Measurements from ENCODE around the gene C10orf71. TPM values are rescaled to one million over a fixed set of nuclear protein-coding genes. Genes with fewer than 3 reads are reported as not detected.

C10orf71 gene
- total and polyA plus RNA-seq, 2 donors (not counting 1 experiment from before 2014, with no cell fraction given) = not detected

- intact Hi-C loops (cut with micrococcal nuclease) = no loop called here
- H3K4me3 ChIP-seq (ENCODE audit: control extremely low read depth in 1 of 5, extremely low read depth in 1 of 5, insufficient read depth in 1 of 5, low read depth in 2 of 5, low read length in 4 of 5) = no peak overlapping the region
- H2AFZ ChIP-seq (ENCODE audit: insufficient read depth, low read depth, low read length, poor library complexity, severe bottlenecking) = no peak overlapping the region
- H3K27ac ChIP-seq (ENCODE audit: low read length in 2 of 2) = no peak overlapping the region
- H3K9ac ChIP-seq (ENCODE audit: low read length) = no peak overlapping the region
- H3K36me3 ChIP-seq (replicated peaks in 1 of 2; ENCODE audit: control extremely low read depth in 1 of 2, control insufficient read depth in 1 of 2, extremely low read depth in 1 of 2, insufficient read depth in 2 of 2, low read length in 1 of 2) = no peaks in the 10 kb centered on the region
- WGBS (ENCODE audit: insufficient coverage) = 86% methylated on average over 6 of the region's 8 CpGs
- no peaks in the 10 kb centered on the region for H3K79me2 ChIP-seq (ENCODE audit: control insufficient read depth, insufficient read depth, low read length)
- Mint-ChIP-seq H3K9me3 (ENCODE audit: insufficient read depth) (no peaks in the 10 kb centered on the region), H3K27ac (no peak overlapping the region), H3K4me1 (peaks cover 12% of the 10 kb centered on the region), H3K4me3 (no peak overlapping the region), H3K27me3 (peaks cover 3% of the 10 kb centered on the region)
- H3K4me1 ChIP-seq (ENCODE audit: control insufficient read depth in 2 of 2, insufficient read depth in 2 of 2, low read length in 2 of 2) = peaks cover 4 to 13% of the 10 kb centered on the region in 2 donors
- no peaks in the 10 kb centered on the region for H4K20me1 ChIP-seq (ENCODE audit: control insufficient read depth, insufficient read depth, low read length, poor library complexity, severe bottlenecking)
- no peaks in the 10 kb centered on the region for H3K9me3 ChIP-seq (ENCODE audit: control extremely low read depth in 1 of 3, control insufficient read depth in 2 of 3, insufficient read depth in 1 of 3, low read length in 2 of 3)
- no peak for TF ChIP-seq EZH2 (IDR thresholded peaks at IDR 0.05; ENCODE audit: borderline replicate concordance, insufficient read depth, low read depth, low read length, poor library complexity, severe bottlenecking)
- no peak for TF ChIP-seq CTCF (IDR thresholded peaks at IDR 0.05)
- H3K4me2 ChIP-seq (replicated peaks; ENCODE audit: low read depth, low read length, poor library complexity, severe bottlenecking) = no peak overlapping the region
- DNase-seq (no peak), ATAC-seq (ENCODE audit: low read depth) (no peak)
- no peaks in the 10 kb centered on the region for H3K27me3 ChIP-seq (replicated peaks in 1 of 4; ENCODE audit: control extremely low read depth in 1 of 4, control insufficient read depth in 3 of 4, insufficient read depth in 4 of 4, low read length in 3 of 4)
- ChIA-PET CTCF (no interaction called here), POLR2A (no interaction called here)
Observed at GRCh38 chr10:49364747-49365146, 65.8 kb downstream of the C10orf71 start.

DNA sequence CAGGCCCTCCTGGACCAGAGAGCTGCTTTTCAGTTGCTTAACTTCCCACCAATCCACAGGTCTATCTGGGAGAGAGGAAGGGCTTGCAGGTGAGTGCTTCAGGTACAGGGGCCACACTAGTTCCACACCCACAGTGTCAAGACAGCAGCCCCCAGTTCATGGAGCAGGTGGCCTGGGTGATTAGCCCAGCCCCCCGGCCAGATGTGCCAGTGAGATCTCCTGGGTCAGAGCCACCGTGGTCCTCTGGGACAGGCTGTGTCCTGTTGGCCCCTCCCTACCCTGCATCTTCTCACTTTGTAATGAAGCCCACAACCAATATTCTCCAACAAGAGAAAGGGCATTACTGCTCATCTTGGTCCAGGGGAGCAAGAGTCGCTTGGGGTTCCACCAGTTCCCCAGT, 66.3 kb downstream of the C10orf71 start:
- Histone ChIP-seq H3K27ac (ENCODE audit: low read length in 2 of 2) (no peak overlapping the region), H4K20me1 (ENCODE audit: control insufficient read depth, insufficient read depth, low read length, poor library complexity, severe bottlenecking) (no peaks in the 10 kb centered on the region), H3K9ac (ENCODE audit: low read length) (no peak overlapping the region), H2AFZ (ENCODE audit: insufficient read depth, low read depth, low read length, poor library complexity, severe bottlenecking) (no peak overlapping the region), H3K9me3 (ENCODE audit: control extremely low read depth in 1 of 3, control insufficient read depth in 2 of 3, insufficient read depth in 1 of 3, low read length in 2 of 3) (no peaks in the 10 kb centered on the region), H3K4me1 (ENCODE audit: control insufficient read depth in 2 of 2, insufficient read depth in 2 of 2, low read length in 2 of 2) (peaks cover 4 to 13% of the 10 kb centered on the region in 2 donors), H3K4me3 (ENCODE audit: control extremely low read depth in 1 of 5, extremely low read depth in 1 of 5, insufficient read depth in 1 of 5, low read depth in 2 of 5, low read length in 4 of 5) (no peak overlapping the region), H3K4me2 (replicated peaks; ENCODE audit: low read depth, low read length, poor library complexity, severe bottlenecking) (no peak overlapping the region), H3K79me2 (ENCODE audit: control insufficient read depth, insufficient read depth, low read length) (no peaks in the 10 kb centered on the region), H3K27me3 (replicated peaks in 1 of 4; ENCODE audit: control extremely low read depth in 1 of 4, control insufficient read depth in 3 of 4, insufficient read depth in 4 of 4, low read length in 3 of 4) (no peaks in the 10 kb centered on the region), H3K36me3 (replicated peaks in 1 of 2; ENCODE audit: control extremely low read depth in 1 of 2, control insufficient read depth in 1 of 2, extremely low read depth in 1 of 2, insufficient read depth in 2 of 2, low read length in 1 of 2) (no peaks in the 10 kb centered on the region)
- TF ChIP-seq CTCF (IDR thresholded peaks at IDR 0.05) (no peak), EZH2 (IDR thresholded peaks at IDR 0.05; ENCODE audit: borderline replicate concordance, insufficient read depth, low read depth, low read length, poor library complexity, severe bottlenecking) (no peak)
- ChIA-PET POLR2A (no interaction called here), CTCF (no interaction called here)
- intact Hi-C loops (cut with micrococcal nuclease) = no loop called here
- Mint-ChIP-seq H3K4me1 (peaks cover 12% of the 10 kb centered on the region), H3K27ac (no peak overlapping the region), H3K27me3 (peaks cover 3% of the 10 kb centered on the region), H3K4me3 (no peak overlapping the region), H3K9me3 (ENCODE audit: insufficient read depth) (no peaks in the 10 kb centered on the region)
- DNase-seq (no peak), ATAC-seq (ENCODE audit: low read depth) (no peak)
- 91% methylated on average over 3 of the region's 3 CpGs for WGBS (ENCODE audit: insufficient coverage)
